ENCODE results near the gene PSD2.

GRCh38 chr5:139820130-139820529 lies 24.5 kb downstream of the PSD2 start:
- TF ChIP-seq CTCF (IDR thresholded peaks at IDR 0.05) (no peak), POLR2A (IDR thresholded peaks at IDR 0.05) (no peak)

All from sigmoid colon (tissue), 3 donors.